H9 (cell line): ENCODE results near the gene LONP2. TPM values are rescaled to one million over a fixed set of nuclear protein-coding genes. Genes with fewer than 3 reads are reported as not detected.

ENCODE experiments used
- DNase-seq: peaks from one replicate; pipeline ENCODE4 v3.0.0-alpha.2; 2017
- H2AFZ ChIP-seq: one replicate; pipeline ENCODE4 v1.6.1; 2013; ENCODE audit warnings: mild to moderate bottlenecking, low read length, control low read depth, moderate library complexity
- H2AK5ac ChIP-seq: 2 replicates; pipeline ENCODE4 v1.6.1; 2013; ENCODE audit warnings: low read length, control low read depth, mixed read lengths; ENCODE audit not compliant: insufficient read length
- H2BK120ac ChIP-seq: one replicate; pipeline ENCODE4 v1.6.1; 2013; ENCODE audit warnings: low read depth, mild to moderate bottlenecking, low read length, control low read depth, inconsistent platforms; ENCODE audit not compliant: poor library complexity, severe bottlenecking
- H2BK12ac ChIP-seq: 2 replicates; pipeline ENCODE4 v1.6.1; 2013; ENCODE audit warnings: low read length, control low read depth, mixed read lengths, low read depth; ENCODE audit not compliant: insufficient read length
- H2BK15ac ChIP-seq: 2 replicates; pipeline ENCODE4 v1.6.1; 2013; ENCODE audit warnings: low read depth, low read length, control low read depth
- H2BK20ac ChIP-seq: one replicate; pipeline ENCODE4 v1.6.1; 2013; ENCODE audit warnings: low read depth, mild to moderate bottlenecking, low read length, control low read depth, inconsistent platforms; ENCODE audit not compliant: poor library complexity, severe bottlenecking
- H2BK5ac ChIP-seq: 2 replicates; pipeline ENCODE4 v1.6.1; 2013; ENCODE audit warnings: low read length, control low read depth, mixed read lengths; ENCODE audit not compliant: insufficient read length
- H3K14ac ChIP-seq: 2 replicates; pipeline ENCODE4 v1.6.1; 2013; ENCODE audit warnings: low read length, control low read depth; ENCODE audit not compliant: insufficient read depth
- H3K18ac ChIP-seq: 2 replicates; pipeline ENCODE4 v1.6.1; 2013; ENCODE audit warnings: low read depth, mild to moderate bottlenecking, mixed read lengths, low read length, control low read depth; ENCODE audit not compliant: insufficient read length
- H3K23ac ChIP-seq: 2 replicates; pipeline ENCODE4 v1.6.1; 2013; ENCODE audit warnings: low read length, control low read depth, mixed read lengths, low read depth; ENCODE audit not compliant: insufficient read length
- H3K23me2 ChIP-seq: 2 replicates; pipeline ENCODE4 v1.6.1; 2013; ENCODE audit warnings: low read depth, mild to moderate bottlenecking, mixed read lengths, low read length, control low read depth; ENCODE audit not compliant: insufficient read length, poor library complexity, severe bottlenecking
- H3K27ac ChIP-seq: 2 replicates; pipeline ENCODE4 v1.5.1; 2013; ENCODE audit warnings: low read length, control low read depth, mixed read lengths, low read depth; ENCODE audit not compliant: insufficient read length
- H3K27me3 ChIP-seq: 2 replicates; pipeline ENCODE4 v1.6.1; 2013; ENCODE audit warnings: low read length, control low read depth, inconsistent platforms; ENCODE audit not compliant: insufficient read depth
- H3K4ac ChIP-seq: 2 replicates; pipeline ENCODE4 v1.6.1; 2013; ENCODE audit warnings: low read depth, mild to moderate bottlenecking, control low read depth, inconsistent platforms, low read length, moderate library complexity
- H3K4me1 ChIP-seq: 2 replicates; pipeline ENCODE4 v1.6.1; 2013; ENCODE audit warnings: low read length, control low read depth, inconsistent platforms; ENCODE audit not compliant: insufficient read depth
- H3K4me2 ChIP-seq: 2 replicates; pipeline ENCODE4 v1.6.1; 2013; ENCODE audit warnings: low read length, control low read depth, mixed read lengths; ENCODE audit not compliant: insufficient read length, insufficient read depth
- H3K56ac ChIP-seq: 2 replicates; pipeline ENCODE4 v1.6.1; 2013; ENCODE audit warnings: low read depth, mild to moderate bottlenecking, mixed read lengths, low read length, control low read depth; ENCODE audit not compliant: insufficient read length
- H3K79me1 ChIP-seq: 2 replicates; pipeline ENCODE4 v1.6.1; 2013; ENCODE audit warnings: low read depth, mild to moderate bottlenecking, moderate library complexity, low read length, control low read depth, inconsistent platforms; ENCODE audit not compliant: insufficient read depth, poor library complexity, severe bottlenecking
- H3K79me2 ChIP-seq: 2 replicates; pipeline ENCODE4 v1.6.1; 2013; ENCODE audit warnings: low read length, control low read depth, inconsistent platforms; ENCODE audit not compliant: insufficient read depth
- H3K9ac ChIP-seq: 2 replicates; pipeline ENCODE4 v1.6.1; 2013; ENCODE audit warnings: low read length, control low read depth, mixed read lengths; ENCODE audit not compliant: insufficient read length; ENCODE audit errors: extremely low read depth
- H3K9me3 ChIP-seq: one replicate; pipeline ENCODE4 v1.6.1; 2013; ENCODE audit warnings: low read depth, low read length, inconsistent platforms; ENCODE audit not compliant: control insufficient read depth
- H3T11ph ChIP-seq: one replicate; pipeline ENCODE4 v1.6.1; 2013; ENCODE audit warnings: mild to moderate bottlenecking, low read length, control low read depth, inconsistent platforms
- H4K20me1 ChIP-seq: one replicate; pipeline ENCODE4 v1.6.1; 2013; ENCODE audit not compliant: control insufficient read depth, insufficient read length, insufficient read depth
- H4K5ac ChIP-seq: 2 replicates; pipeline ENCODE4 v1.6.1; 2013; ENCODE audit warnings: low read depth, mild to moderate bottlenecking, mixed read lengths, low read length, control low read depth; ENCODE audit not compliant: insufficient read length
- H4K8ac ChIP-seq: replicated peaks from 2 replicates; pipeline ENCODE4 v1.6.1; 2013; ENCODE audit warnings: low read length, control low read depth, mixed read lengths, low read depth; ENCODE audit not compliant: insufficient read length
- H4K91ac ChIP-seq: 2 replicates; pipeline ENCODE4 v1.6.1; 2013; ENCODE audit warnings: low read depth, mild to moderate bottlenecking, moderate library complexity, mixed read lengths, low read length, control low read depth; ENCODE audit not compliant: insufficient read length
- H3K27ac Mint-ChIP-seq, 3 experiments: 2 replicates in 2 of 3; 3 replicates in 1 of 3; pipeline ENCODE4 v1.8.0; 2020 to 2021; ENCODE audit warnings: mixed read lengths in 3 of 3, mild to moderate bottlenecking in 1 of 3, moderate library complexity in 1 of 3
- H3K27me3 Mint-ChIP-seq: 2 replicates; pipeline ENCODE4 v1.8.0; 2021; ENCODE audit warnings: low read depth, mild to moderate bottlenecking, moderate library complexity, mixed read lengths
- H3K36me3 Mint-ChIP-seq, 3 experiments: 2 replicates in 2 of 3; 3 replicates in 1 of 3; pipeline ENCODE4 v1.8.0; 2020 to 2021; ENCODE audit warnings: low read depth in 3 of 3, mixed read lengths in 3 of 3; ENCODE audit not compliant: insufficient read depth in 1 of 3
- H3K4me1 Mint-ChIP-seq, 2 experiments: 2 replicates each; pipeline ENCODE4 v1.8.0; 2020; ENCODE audit warnings: mixed read lengths in 2 of 2
- H3K4me3 Mint-ChIP-seq, 2 experiments: 2 replicates in 1 of 2; 3 replicates in 1 of 2; pipeline ENCODE4 v1.8.0; 2020 to 2021; ENCODE audit warnings: mild to moderate bottlenecking in 2 of 2, mixed read lengths in 2 of 2, moderate library complexity in 1 of 2
- H3K9me3 Mint-ChIP-seq, 2 experiments: 2 replicates in 1 of 2; 3 replicates in 1 of 2; pipeline ENCODE4 v1.8.0; 2020; ENCODE audit warnings: mild to moderate bottlenecking in 2 of 2, mixed read lengths in 2 of 2, moderate library complexity in 1 of 2
- CTCF ChIP-seq: fragments of 200-600 bp; sonication (generic); conservative IDR thresholded peaks from 3 replicates; pipeline ENCODE4 v1.8.0; 2021; ENCODE audit warnings: antibody characterized with exemption, mild to moderate bottlenecking
- WGBS: extraction: QIAGEN DNeasy Blood & Tissue Kit; methylation state at CpG from one replicate; pipeline ENCODE4 v1.1.7; 2013; ENCODE audit warnings: missing lambda C conversion rate, low lambda C conversion rate, mixed read lengths; ENCODE audit not compliant: insufficient read length; ENCODE audit errors: extremely low coverage; 5-methylcytosine and 5-hydroxymethylcytosine counted together
- total RNA-seq: library from RNA; stranded (reverse); gene quantifications from 2 replicates; pipeline ENCODE4 v1.2.1, GENCODE V29; 2021

LONP2 gene
- total RNA-seq, 1 experiment from 2014 or later = 27.8 TPM

GRCh38 chr16:48405907-48406306 is 161.8 kb downstream of the LONP2 start:
- Mint-ChIP-seq H3K27me3 (no peaks in the 10 kb centered on the region; the same call in none of the 2 replicates), H3K36me3 (no peaks in the 10 kb centered on the region), H3K27ac (peak overlapping the region in 2 of 3 experiments; percentile 9 to 23; a peak in 2 of 7 replicates), H3K4me1 (peaks cover 8 to 12% of the 10 kb centered on the region in 2 experiments), H3K4me3 (no peak overlapping the region), H3K9me3 (no peaks in the 10 kb centered on the region)
- Histone ChIP-seq H2BK15ac (no peak overlapping the region), H4K20me1 (no peaks in the 10 kb centered on the region), H2AK5ac (no peak overlapping the region), H3K4me2 (no peak overlapping the region), H3K27me3 (no peaks in the 10 kb centered on the region), H3K23ac (no peak overlapping the region), H3K9me3 (no peaks in the 10 kb centered on the region), H3K23me2 (no peaks in the 10 kb centered on the region), H3K79me2 (no peaks in the 10 kb centered on the region), H4K8ac (no peak overlapping the region), H3K79me1 (no peaks in the 10 kb centered on the region), H2BK20ac (no peak overlapping the region), H3K56ac (no peak overlapping the region), H4K91ac (no peak overlapping the region), H3T11ph (no peak overlapping the region), H3K4ac (no peak overlapping the region), H2BK12ac (no peak overlapping the region), H3K9ac (no peak overlapping the region), H2AFZ (no peak overlapping the region), H2BK5ac (no peak overlapping the region), H3K4me1 (no peaks in the 10 kb centered on the region), H2BK120ac (no peak overlapping the region), H3K27ac (no peak overlapping the region), H3K14ac (no peak overlapping the region), H3K18ac (no peak overlapping the region), H4K5ac (no peak overlapping the region)
- no peak for TF ChIP-seq CTCF
- WGBS = no CpG with 5 or more reads among the region's 4 CpGs
- DNase-seq = no peak

Other genes with a start within 250 kb of the LONP2 start
- 0.09 TPM in 1 of 2 replicates, not detected in the other for gene ABCC12, start 88.3 kb upstream of the LONP2 start, total RNA-seq
- gene ABCC11, start 3.2 kb downstream of the LONP2 start, total RNA-seq = 0.24 and 0.33 TPM in 2 replicates
- 32.8 and 33.2 TPM in 2 replicates for gene SIAH1, start 141.1 kb downstream of the LONP2 start, total RNA-seq